HUES48 (cell line): ENCODE data around the gene CD109.

ENCODE experiments used
- H3K27ac ChIP-seq: one replicate; pipeline ENCODE4 v1.7.0; 2013; ENCODE audit warnings: low read depth, low read length, inconsistent platforms
- H3K27me3 ChIP-seq: 2 replicates; pipeline ENCODE4 v1.6.1; 2013; ENCODE audit warnings: mild to moderate bottlenecking, low read length; ENCODE audit not compliant: control insufficient read depth, insufficient read depth
- H3K36me3 ChIP-seq: 2 replicates; pipeline ENCODE4 v1.6.1; 2013; ENCODE audit warnings: low read length; ENCODE audit not compliant: control insufficient read depth, insufficient read depth
- H3K4me1 ChIP-seq: 2 replicates; pipeline ENCODE4 v1.6.1; 2013; ENCODE audit warnings: mild to moderate bottlenecking, low read length; ENCODE audit not compliant: control insufficient read depth, insufficient read depth
- H3K4me3 ChIP-seq: 2 replicates; pipeline ENCODE4 v1.5.1; 2013; ENCODE audit warnings: mild to moderate bottlenecking, low read depth, low read length
- H3K9ac ChIP-seq: 2 replicates; pipeline ENCODE4 v1.6.1; 2013; ENCODE audit warnings: mild to moderate bottlenecking, low read depth, low read length, moderate library complexity
- H3K9me3 ChIP-seq: 2 replicates; pipeline ENCODE4 v1.6.1; 2013; ENCODE audit warnings: low read length; ENCODE audit not compliant: control insufficient read depth, insufficient read depth

Gene CD109

GRCh38 chr6:73866305-73866704 lies 170.3 kb downstream of the CD109 start:
- Histone ChIP-seq H3K4me1 (no peaks in the 10 kb centered on the region), H3K9me3 (no peaks in the 10 kb centered on the region), H3K27me3 (no peaks in the 10 kb centered on the region), H3K9ac (no peak overlapping the region), H3K27ac (no peak overlapping the region), H3K36me3 (no peaks in the 10 kb centered on the region), H3K4me3 (no peak overlapping the region)

GRCh38 chr6:73867411-73867810 lies 171.4 kb downstream of the CD109 start:
- no peaks in the 10 kb centered on the region for H3K36me3 ChIP-seq
- H3K4me3 ChIP-seq: no peak overlapping the region
- no peak overlapping the region for H3K27ac ChIP-seq
- no peaks in the 10 kb centered on the region for H3K9me3 ChIP-seq
- no peaks in the 10 kb centered on the region for H3K27me3 ChIP-seq
- H3K4me1 ChIP-seq: no peaks in the 10 kb centered on the region
- no peak overlapping the region for H3K9ac ChIP-seq

DNA sequence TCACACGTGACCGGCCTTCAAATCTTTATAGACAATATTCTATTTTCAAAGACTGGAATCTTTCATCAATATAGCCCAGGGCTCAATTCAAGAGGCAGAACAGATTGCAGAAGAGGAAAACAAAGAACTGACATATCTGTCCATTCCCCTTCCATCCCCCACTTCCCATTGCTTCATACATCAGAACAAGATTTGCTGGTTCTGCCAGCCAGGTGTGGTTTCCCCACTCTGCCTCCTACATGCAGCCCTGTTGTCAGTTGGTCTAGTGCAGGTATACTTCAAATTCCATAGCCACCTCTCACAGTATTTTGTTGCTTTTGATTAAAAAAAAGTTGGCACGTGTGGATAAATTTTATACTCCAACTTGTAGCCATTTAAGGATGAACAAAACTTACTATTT lies 174.9 kb downstream of the CD109 start:
- no peak overlapping the region for H3K27ac ChIP-seq
- no peaks in the 10 kb centered on the region for H3K4me1 ChIP-seq
- H3K27me3 ChIP-seq: no peaks in the 10 kb centered on the region
- H3K9me3 ChIP-seq: no peaks in the 10 kb centered on the region
- H3K9ac ChIP-seq: no peak overlapping the region
- H3K36me3 ChIP-seq: no peaks in the 10 kb centered on the region
- no peak overlapping the region for H3K4me3 ChIP-seq

DNA sequence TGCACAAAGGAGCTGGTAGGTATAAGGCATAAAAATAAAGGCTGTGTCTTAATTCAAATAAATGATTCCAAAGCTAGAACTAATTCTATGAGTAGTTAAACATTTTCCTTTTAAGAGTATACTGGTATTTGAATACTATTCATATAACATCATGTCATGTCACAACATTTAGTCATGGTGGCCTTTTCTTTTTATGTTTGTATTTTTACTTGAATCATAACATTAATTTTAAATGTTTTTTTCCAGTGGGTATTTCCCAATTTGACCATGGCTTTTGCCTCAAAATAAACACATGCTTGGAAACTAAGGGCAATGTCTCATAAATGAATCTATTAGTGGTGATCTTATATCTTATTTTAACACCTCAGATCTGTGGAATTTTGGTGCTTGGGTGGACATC lies 177.1 kb downstream of the CD109 start:
- Histone ChIP-seq H3K27ac (no peak overlapping the region), H3K36me3 (no peaks in the 10 kb centered on the region), H3K9ac (no peak overlapping the region), H3K9me3 (no peaks in the 10 kb centered on the region), H3K4me3 (no peak overlapping the region), H3K4me1 (no peaks in the 10 kb centered on the region), H3K27me3 (no peaks in the 10 kb centered on the region)
